ENCODE results near the gene CMIP.

The CMIP gene

GRCh38 chr16:81700780-81701165 lies 256.2 kb downstream of the CMIP start:
- H3K4me3 ChIP-seq (ENCODE audit: low read length) = no peak overlapping the region
- DNase-seq (ENCODE audit: low read depth) = no peak
- no peak for TF ChIP-seq CTCF (IDR thresholded peaks at IDR 0.05; ENCODE audit: insufficient read depth, low read depth, low read length, missing control alignments)

- DNase-seq (ENCODE audit: low read depth) = no peak
- no peak overlapping the region for H3K4me3 ChIP-seq (ENCODE audit: low read length)
- no peak for TF ChIP-seq CTCF (IDR thresholded peaks at IDR 0.05; ENCODE audit: insufficient read depth, low read depth, low read length, missing control alignments)
Measured at GRCh38 chr16:81701296-81701970, 256.8 kb downstream of the CMIP start.

- no peak for DNase-seq (ENCODE audit: low read depth)
- no peak overlapping the region for H3K4me3 ChIP-seq (ENCODE audit: low read length)
- no peak for TF ChIP-seq CTCF (IDR thresholded peaks at IDR 0.05; ENCODE audit: insufficient read depth, low read depth, low read length, missing control alignments)
Measured at GRCh38 chr16:81702506-81702905, 257.9 kb downstream of the CMIP start.

- DNase-seq (ENCODE audit: low read depth) = peak; percentile 52
- TF ChIP-seq CTCF (IDR thresholded peaks at IDR 0.05; ENCODE audit: insufficient read depth, low read depth, low read length, missing control alignments) = no peak
- H3K4me3 ChIP-seq (ENCODE audit: low read length) = no peak overlapping the region
Measured at GRCh38 chr16:81703177-81704155, 258.9 kb downstream of the CMIP start.

- TF ChIP-seq CTCF (IDR thresholded peaks at IDR 0.05; ENCODE audit: insufficient read depth, low read depth, low read length, missing control alignments) = no peak
- no peak for DNase-seq (ENCODE audit: low read depth)
- no peak overlapping the region for H3K4me3 ChIP-seq (ENCODE audit: low read length)
Measured at GRCh38 chr16:81705261-81705660, 260.7 kb downstream of the CMIP start.

GRCh38 chr16:81706327-81707295 lies 262.0 kb downstream of the CMIP start:
- H3K4me3 ChIP-seq (ENCODE audit: low read length) = no peak overlapping the region
- TF ChIP-seq CTCF (IDR thresholded peaks at IDR 0.05; ENCODE audit: insufficient read depth, low read depth, low read length, missing control alignments) = no peak
- no peak for DNase-seq (ENCODE audit: low read depth)
